ENCODE measurements around the gene TEX2. TPM values are rescaled to one million over a fixed set of nuclear protein-coding genes. Genes with fewer than 3 reads are reported as not detected.
A peak's percentile ranks its signal among the peaks of the same experiment; 100 is the strongest.

Gene TEX2
- total and polyA plus RNA-seq, 2 of the 13 experiments (the other 11 are each of a cell fraction or from before 2014, with no cell fraction given): 21.4 to 37.7 TPM

GRCh38 chr17:64155751-64156544 lies 107.1 kb downstream of the TEX2 start (continued):
- TF ChIP-seq GRHL1 (CRISPR knock-in tag; conservative IDR thresholded peaks at IDR 0.05) (no peak), ZNF17 (CRISPR knock-in tag; IDR thresholded peaks at IDR 0.05) (0 out of 2 replicates have a peak, but pooled peaks have one; percentile 59), ATF1 (CRISPR knock-in tag; IDR thresholded peaks at IDR 0.05) (no peak), TERF1 (CRISPR knock-in tag; IDR thresholded peaks at IDR 0.05) (no peak), MIER3 (CRISPR knock-in tag; IDR thresholded peaks at IDR 0.05; ENCODE audit: borderline replicate concordance) (no peak), PREB (CRISPR knock-in tag; IDR thresholded peaks at IDR 0.05) (no peak), ZNF264 (CRISPR knock-in tag; IDR thresholded peaks at IDR 0.05) (peak; percentile 77; the same call in 1 of the 2 replicates), ZNF562 (CRISPR knock-in tag; IDR thresholded peaks at IDR 0.05; ENCODE audit: borderline replicate concordance) (no peak), ZNF274 (CRISPR knock-in tag; IDR thresholded peaks at IDR 0.05) (peak; percentile 82; the same call in 1 of the 2 replicates), RBM39 (IDR thresholded peaks at IDR 0.05; ENCODE audit: low read depth, low read length, poor library complexity, severe bottlenecking) (peak; percentile 96), ZNF318 (CRISPR knock-in tag; IDR thresholded peaks at IDR 0.05) (no peak), ZFX (CRISPR knock-in tag; IDR thresholded peaks at IDR 0.05; ENCODE audit: low read depth) (peak; percentile 93), CSRNP1 (CRISPR knock-in tag; IDR thresholded peaks at IDR 0.05) (no peak; the same call in none of the 2 replicates)

Measured in HepG2 (cell line).